HG02840 (cell line): Measurements from ENCODE around the gene VPS72.
A peak's percentile ranks its signal among the peaks of the same experiment; 100 is the strongest.
"Not testable (repeated sequence)": the region's sequence is repeated elsewhere in the genome, so short reads cannot be mapped to it uniquely, and the experiment has no call there.

ENCODE experiments used
- ATAC-seq: cut with Tn5 transposase; IDR thresholded peaks from one replicate; pipeline ENCODE4 v1.9.1; 2021; ENCODE audit warnings: mild to moderate bottlenecking, moderate library complexity, moderate number of reproducible peaks; ENCODE audit not compliant: unreplicated experiment, low FRiP score

The VPS72 gene, protein sequence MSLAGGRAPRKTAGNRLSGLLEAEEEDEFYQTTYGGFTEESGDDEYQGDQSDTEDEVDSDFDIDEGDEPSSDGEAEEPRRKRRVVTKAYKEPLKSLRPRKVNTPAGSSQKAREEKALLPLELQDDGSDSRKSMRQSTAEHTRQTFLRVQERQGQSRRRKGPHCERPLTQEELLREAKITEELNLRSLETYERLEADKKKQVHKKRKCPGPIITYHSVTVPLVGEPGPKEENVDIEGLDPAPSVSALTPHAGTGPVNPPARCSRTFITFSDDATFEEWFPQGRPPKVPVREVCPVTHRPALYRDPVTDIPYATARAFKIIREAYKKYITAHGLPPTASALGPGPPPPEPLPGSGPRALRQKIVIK

DNA sequence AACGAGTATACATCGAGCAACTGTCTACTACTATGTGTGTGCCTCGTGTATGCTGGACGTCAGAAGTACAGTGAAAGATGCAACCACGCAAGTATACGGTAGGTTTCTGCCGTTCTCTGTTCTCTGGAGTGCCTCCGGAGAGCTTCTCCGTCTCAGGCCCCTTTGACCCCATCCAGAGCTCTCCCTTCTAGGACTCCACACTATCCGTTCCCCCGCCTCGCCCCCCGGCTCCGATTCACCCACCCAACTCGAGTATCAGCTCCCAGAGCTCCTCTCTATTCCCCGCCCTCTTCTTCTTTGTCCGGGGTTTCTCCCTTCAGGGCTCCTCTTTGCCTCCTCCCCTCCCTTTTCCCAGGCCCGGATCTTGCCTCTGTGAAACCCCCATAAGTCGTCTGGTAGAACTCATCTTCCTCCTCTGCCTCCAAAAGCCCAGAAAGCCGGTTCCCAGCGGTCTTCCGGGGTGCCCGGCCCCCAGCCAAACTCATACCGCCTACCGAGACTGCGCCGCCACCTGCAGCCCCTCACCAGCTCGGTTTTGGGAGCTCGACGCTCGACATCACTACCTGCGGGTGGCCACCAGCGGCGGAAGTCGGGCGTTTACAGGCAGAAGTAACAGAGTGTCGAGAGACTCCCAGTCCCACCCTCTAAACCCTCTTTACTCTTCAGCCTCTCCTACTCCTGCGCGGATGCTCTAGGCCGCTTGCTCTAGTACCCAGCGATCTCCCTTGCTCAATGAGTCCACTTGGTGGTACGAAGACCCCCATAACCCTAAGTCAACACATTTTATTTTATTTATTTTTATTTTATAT, at the start of gene VPS72:
VPS72 (minus strand) TSS at position 561 of the 809 bp plus-strand sequence; CDS start at position 485, 76 bp downstream.
- peak; percentile 71 for ATAC-seq

DNA sequence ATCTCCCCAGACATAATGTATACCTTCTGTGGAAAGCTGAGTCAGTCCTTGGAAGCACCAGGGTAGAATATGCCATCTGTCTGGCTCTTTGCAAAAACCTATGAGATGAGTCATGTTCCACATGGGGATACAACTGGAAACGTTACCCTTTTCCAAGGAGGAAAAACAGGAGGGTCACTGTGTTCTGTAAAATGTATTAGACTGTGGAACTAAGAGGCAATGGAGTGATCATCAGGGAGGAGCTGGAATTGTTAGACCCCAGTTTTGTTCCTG, 48.4 kb upstream of the VPS72 start:
- ATAC-seq = no peak

GRCh38 chr1:151237678-151238466, 47.9 kb upstream of the VPS72 start:
- no peak for ATAC-seq

GRCh38 chr1:151235235-151235634, 45.2 kb upstream of the VPS72 start:
- ATAC-seq = no peak

DNA sequence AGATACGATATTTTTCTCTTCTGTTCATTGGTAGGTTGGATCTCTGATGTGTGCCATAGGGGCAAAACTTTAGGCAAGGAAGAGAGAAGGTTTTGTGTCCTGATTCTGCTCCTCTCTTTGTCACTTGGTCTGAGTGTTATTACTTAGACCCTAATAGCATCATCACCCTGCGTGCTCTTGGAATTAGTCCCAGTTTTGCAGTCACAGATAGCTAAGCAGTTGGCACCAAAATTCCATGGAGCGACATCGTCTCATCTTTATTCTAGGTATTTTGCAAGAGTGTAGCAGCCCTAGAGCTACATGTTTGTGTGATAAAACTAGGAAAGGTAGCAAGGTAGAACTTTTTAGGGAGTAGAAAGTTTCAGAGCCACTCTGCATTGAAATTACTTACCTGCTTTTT, 32.1 kb upstream of the VPS72 start:
- no peak for ATAC-seq

DNA sequence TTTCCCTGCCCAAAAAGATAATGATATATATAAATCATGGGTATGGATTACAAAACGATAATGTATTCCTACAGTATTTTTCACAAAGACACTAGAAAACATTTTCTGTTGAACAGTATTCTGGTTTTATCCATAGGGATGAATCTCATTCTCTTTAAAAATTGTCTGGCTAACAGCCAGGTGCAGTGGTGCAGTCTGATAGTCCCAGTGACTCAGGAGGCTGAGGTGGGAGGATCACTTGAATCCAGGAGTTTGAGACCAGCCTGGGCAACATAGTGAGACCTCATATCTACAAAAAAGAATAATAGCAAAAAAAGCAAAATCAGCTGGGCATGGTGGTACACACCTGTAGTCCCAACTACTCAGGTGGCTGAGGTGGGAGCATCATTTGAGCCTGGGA, 31.6 kb upstream of the VPS72 start:
- ATAC-seq = no peak

- no peak for ATAC-seq
Measured at GRCh38 chr1:151213560-151213959, 23.6 kb upstream of the VPS72 start.

- no peak for ATAC-seq
Measured at GRCh38 chr1:151211972-151212705, 22.1 kb upstream of the VPS72 start.

DNA sequence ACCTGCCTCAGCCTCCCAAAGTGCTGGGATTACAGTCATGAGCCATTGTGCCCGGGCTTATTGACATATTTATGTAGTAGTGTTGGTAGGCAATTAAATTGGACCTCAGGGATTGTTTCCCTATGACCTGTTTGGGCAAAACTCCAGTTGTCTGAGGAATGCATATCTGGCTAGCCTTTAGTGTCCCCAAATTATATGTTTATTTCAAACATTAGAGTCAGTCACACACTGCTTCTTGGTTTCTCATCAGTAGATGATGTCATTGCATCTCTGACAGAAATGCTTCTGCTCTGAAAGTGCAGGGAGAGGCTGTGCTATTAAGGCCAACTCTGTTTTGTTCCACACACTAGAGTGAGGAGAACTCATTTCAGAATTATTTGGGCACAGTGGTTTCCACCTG, 20.8 kb upstream of the VPS72 start:
- no peak for ATAC-seq

DNA sequence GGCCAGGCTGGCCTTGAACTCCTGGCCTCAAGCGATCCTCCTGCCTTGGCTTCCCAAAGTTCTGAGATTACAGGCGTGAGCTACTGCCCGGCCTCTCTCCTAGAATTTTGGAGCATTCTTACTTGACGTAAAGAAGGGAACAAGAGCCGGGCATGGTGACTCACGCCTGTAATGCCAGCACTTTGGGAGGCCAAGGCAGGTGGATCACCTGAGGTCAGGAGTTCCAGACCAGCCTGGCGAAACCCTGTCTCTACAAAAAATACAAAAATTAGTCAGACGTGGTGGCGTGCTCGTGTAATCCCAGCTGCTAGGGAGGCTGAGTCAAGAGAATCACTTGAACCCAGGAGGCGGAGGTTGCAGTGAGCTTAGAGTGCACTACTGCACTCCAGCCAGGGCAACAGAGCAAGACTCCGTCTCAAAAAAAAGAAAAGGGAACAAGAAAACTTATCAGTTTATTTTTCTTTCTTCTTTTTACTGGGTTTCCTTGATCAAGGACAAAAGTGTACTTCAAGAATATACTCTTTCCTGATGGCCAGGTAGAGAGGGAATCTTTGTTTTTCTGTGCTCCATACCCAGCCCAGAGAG, 15.5 kb upstream of the VPS72 start:
- ATAC-seq = not testable (repeated sequence)

DNA sequence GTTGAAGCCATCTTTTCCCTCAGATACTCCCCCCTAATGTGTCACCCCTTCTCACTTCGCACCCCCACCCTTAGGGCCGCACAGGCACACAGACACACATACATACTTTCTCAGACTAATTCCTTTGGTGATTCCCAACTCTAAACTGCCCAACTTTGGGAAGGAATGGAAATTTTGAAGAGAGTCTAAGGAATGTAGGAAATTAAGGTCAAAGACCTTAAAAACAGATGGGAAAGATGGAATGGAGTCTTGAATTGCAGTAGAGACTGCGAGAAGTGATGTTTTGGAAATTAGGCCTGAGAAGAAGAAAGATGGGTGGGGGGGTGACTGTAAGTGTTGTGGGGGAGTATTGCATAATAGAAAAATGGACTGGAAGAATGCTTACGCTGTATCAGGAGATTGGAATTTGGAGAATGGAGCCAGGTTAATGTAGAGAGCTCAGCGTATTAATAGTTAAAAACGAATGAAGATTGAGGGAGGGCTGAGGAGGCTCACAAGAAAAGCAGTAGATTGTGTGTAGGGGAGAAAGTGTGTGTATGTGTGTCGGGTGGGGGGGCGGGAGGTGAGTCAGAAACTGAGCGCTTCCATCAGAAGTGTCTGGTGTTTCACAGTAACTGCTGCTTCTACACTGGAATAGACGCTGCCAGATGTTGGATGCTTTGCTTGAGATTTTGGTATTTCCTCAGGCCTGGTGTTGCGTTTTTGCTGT, 10.0 kb upstream of the VPS72 start:
- ATAC-seq = no peak

DNA sequence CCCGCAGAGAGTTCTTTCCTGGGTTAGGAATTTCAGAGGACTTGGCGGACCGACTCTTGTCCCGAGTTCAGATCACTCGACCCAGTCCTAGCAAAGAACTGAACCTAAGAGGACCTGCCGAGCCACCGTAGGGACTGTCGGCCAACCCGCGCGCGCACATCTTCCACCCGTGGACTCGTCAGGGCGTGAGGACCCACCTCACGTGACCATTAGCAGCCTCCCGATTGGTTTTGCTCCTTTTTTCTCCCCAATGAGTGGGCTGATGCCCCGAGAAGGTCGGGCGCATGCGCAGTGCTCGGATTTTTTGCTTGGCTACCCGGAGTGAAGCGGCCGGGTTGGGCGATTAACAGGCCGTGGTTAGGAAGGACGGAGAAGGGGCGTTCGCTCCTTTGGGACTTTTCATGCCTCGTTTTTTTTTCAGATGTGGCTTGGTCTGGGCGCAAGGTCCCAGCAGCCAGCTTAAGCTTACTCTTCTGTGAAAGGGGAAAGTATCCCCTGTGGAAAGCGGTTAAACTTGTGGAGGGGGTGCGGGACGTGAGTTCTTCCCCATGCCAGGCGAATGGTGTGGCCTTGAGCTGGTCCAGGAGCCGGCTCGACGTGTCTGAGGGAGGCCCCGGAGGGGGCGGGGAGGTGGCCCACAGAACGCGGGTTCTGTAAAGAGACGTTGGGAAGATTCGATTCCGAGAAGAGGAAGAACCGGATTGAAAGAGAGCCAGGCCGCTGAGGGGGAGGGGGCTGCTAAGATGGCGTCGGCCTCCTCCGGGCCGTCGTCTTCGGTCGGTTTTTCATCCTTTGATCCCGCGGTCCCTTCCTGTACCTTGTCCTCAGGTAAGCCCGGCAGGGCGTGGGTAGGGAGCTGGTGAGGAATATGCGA, 8.5 kb upstream of the VPS72 start, which contains the start of gene PIP5K1A:
PIP5K1A (plus strand) TSS at position 299 of the 874 bp plus-strand sequence; CDS start at position 744, 445 bp downstream.
- peak; percentile 94 for ATAC-seq

DNA sequence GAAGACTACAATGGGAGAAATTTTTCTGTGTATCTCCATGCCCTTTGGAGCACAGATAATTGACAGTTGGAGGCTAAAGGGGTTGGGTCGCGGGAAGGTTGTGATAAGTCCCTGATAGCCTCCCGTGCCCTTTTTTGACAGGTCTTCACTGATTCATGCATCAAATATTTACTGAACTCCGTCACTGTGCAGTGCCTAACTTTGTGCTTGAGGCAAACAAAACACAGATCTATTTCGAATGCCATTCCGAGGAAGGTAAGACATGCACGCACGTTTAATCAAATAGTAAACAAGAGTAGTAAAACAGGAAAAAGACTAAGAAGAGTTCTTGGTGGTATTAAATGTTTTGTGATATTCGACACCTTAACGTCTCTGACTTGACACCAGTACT, 7.9 kb upstream of the VPS72 start:
- ATAC-seq = no peak

DNA sequence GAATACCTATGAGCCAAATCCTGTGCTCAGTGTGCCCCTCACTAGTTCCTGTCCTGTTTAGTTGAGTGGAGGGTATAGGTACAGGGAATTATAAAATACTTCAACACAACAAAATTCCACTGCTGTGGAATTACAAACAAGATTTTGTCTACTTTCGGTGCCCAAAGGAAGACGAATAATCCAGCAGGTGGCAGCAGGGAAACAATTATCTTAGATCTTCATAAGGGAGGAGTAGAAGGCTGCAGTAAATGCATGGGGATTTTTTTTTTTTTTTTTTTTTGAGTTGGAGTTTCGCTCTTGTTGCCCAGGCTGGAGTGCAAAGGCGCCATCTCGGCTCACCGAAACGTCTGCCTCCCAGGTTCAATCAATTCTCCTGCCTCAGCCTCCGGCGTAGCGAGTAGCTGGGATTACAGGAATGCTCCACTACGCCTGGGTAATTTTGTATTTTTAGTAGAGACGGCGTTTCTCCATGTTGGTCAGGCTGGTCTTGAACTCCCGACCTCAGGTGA, 6.3 kb upstream of the VPS72 start:
- no peak for ATAC-seq

DNA sequence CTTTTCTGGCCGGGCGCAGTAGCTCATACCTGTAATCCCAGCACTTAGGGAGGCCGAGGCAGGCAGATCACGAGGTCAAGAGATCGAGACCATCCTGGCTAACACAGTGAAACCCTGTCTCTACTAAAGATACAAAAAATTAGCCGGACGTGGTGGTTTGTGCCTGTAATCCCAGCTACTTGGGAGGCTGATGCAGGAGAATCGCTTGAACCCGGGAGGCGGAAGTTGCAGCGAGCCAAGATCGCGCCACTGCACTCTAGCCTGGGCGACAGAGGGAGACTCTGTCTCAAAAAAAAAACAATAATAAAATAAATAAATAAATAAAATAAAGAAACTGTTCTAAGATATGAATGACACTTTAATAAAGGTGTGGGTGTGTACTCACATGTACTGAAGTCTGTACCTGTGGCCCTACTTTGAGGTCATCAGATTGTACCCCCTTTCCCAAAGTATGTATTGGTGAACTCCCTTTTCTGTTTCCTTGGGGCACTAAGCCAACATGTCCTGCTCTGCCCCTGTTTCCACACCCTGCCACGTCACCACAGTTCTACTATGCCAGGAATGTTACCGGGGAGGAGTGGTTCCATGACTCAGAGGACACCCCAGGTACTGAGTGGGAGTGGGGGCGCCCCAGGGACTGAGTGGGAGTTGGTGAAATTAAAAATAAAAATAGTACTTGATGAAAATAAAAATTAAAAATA, 5.0 kb upstream of the VPS72 start:
- ATAC-seq = not testable (repeated sequence)

GRCh38 chr1:151193856-151194255, 3.9 kb upstream of the VPS72 start:
- no peak for ATAC-seq

DNA sequence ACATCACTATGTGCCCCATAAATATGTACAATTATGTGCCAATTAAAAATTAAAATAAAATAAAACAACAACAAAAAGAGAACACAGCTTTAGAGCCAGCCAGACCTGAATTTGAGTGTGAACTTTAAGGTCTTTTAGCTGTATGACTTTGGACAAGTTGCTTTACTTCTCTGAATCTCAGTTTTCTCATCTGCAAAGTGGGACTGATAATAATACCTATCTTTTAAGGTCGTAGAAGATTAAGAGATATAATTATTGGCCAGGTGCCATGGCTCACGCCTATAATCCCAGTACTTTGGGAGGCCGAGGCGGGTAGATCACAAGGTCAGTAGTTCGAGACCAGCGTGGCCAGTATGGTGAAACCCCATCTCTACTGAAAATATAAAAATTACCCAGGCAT, 3.3 kb upstream of the VPS72 start:
- ATAC-seq = no peak

- no peak for ATAC-seq
Measured at GRCh38 chr1:151192047-151192446, 2.0 kb upstream of the VPS72 start.
